Sigmoid colon (tissue), 4 donors: ENCODE data around the gene EDDM3A.
"Not testable (repeated sequence)": the region's sequence is repeated elsewhere in the genome, so short reads cannot be mapped to it uniquely, and the experiment has no call there.

Experiments
- CTCF ChIP-seq, 4 experiments: fragments of 450-650 bp in 3 of 4; fragments of 200-600 bp in 1 of 4; IDR thresholded peaks; one replicate each; pipeline ENCODE4 v1.5.1; 2016 to 2019; ENCODE audit warnings: antibody characterized with exemption in 4 of 4, mild to moderate bottlenecking in 3 of 4, moderate library complexity in 2 of 4
- POLR2AphosphoS5 ChIP-seq, 4 donors: sonication (generic); formaldehyde crosslinking; IDR thresholded peaks; one replicate each; pipeline ENCODE4 v1.6.1; 2017; ENCODE audit warnings: antibody characterized with exemption in 4 of 4

DNA sequence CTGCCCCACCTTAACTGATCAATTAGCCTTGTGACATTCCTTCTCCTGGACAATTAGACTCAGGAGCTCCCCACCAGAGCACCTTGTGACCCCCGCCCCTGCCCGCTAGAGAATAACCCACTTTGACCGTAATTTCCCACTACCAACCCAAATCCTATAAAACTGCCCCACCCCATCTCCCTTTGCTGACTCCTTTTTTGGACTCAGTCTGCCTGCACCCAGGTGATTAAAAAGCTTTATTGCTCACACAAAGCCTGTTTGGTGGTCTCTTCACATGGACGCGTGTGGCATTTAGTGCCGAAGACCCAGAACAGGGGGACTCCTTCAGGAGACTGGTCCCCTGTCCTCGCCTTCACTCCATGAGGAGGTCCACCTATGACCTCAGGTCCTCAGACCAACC lies 44.7 kb upstream of the EDDM3A start:
- not testable (repeated sequence) for TF ChIP-seq CTCF, POLR2AphosphoS5 (IDR thresholded peaks at IDR 0.05)
